ENCODE results near the gene ARHGEF3.

The ARHGEF3 gene

GRCh38 chr3:56812754-56813652 lies 11.3 kb upstream of the ARHGEF3 start:
- no peak overlapping the region for H3K27ac ChIP-seq
- TF ChIP-seq CTCF (conservative IDR thresholded peaks at IDR 0.05) (no peak), ZFX (IDR thresholded peaks at IDR 0.05) (no peak)

GRCh38 chr3:56811546-56812202 lies 9.9 kb upstream of the ARHGEF3 start:
- no peak for TF ChIP-seq ZFX (IDR thresholded peaks at IDR 0.05)
- peak overlapping the region; percentile 28; the same call in 1 of the 2 replicates for H3K27ac ChIP-seq

- TF ChIP-seq CTCF (conservative IDR thresholded peaks at IDR 0.05) (no peak), ZFX (IDR thresholded peaks at IDR 0.05) (no peak)
- peak overlapping the region; percentile 28; the same call in 1 of the 2 replicates for H3K27ac ChIP-seq
These were observed 9.1 kb upstream of the ARHGEF3 start for GRCh38 chr3:56810577-56811545.

- no peak overlapping the region for H3K27ac ChIP-seq
- TF ChIP-seq CTCF (conservative IDR thresholded peaks at IDR 0.05) (no peak), ZFX (IDR thresholded peaks at IDR 0.05) (no peak)
These were observed 4.7 kb upstream of the ARHGEF3 start for GRCh38 chr3:56806407-56806806.

GRCh38 chr3:56802790-56803189 lies 1.0 kb upstream of the ARHGEF3 start:
- H3K27ac ChIP-seq: no peak overlapping the region
- TF ChIP-seq ZFX (IDR thresholded peaks at IDR 0.05) (no peak), CTCF (conservative IDR thresholded peaks at IDR 0.05) (no peak)

GRCh38 chr3:56802378-56802745 lies 613 bp upstream of the ARHGEF3 start:
- peak overlapping the region; percentile 31 for H3K27ac ChIP-seq

More at GRCh38 chr3:56802378-56802745, 613 bp upstream of the ARHGEF3 start:
- TF ChIP-seq CTCF (conservative IDR thresholded peaks at IDR 0.05): peak; percentile 48
- no peak for TF ChIP-seq ZFX (IDR thresholded peaks at IDR 0.05)
